IPS DF 19.7 (cell line): Measurements from ENCODE around the gene UNC5B.

Experiments used
- DNase-seq: peaks from one replicate; pipeline ENCODE4 v3.0.0-alpha.2; 2013; ENCODE audit warnings: low read depth, low spot score

UNC5B gene

DNA sequence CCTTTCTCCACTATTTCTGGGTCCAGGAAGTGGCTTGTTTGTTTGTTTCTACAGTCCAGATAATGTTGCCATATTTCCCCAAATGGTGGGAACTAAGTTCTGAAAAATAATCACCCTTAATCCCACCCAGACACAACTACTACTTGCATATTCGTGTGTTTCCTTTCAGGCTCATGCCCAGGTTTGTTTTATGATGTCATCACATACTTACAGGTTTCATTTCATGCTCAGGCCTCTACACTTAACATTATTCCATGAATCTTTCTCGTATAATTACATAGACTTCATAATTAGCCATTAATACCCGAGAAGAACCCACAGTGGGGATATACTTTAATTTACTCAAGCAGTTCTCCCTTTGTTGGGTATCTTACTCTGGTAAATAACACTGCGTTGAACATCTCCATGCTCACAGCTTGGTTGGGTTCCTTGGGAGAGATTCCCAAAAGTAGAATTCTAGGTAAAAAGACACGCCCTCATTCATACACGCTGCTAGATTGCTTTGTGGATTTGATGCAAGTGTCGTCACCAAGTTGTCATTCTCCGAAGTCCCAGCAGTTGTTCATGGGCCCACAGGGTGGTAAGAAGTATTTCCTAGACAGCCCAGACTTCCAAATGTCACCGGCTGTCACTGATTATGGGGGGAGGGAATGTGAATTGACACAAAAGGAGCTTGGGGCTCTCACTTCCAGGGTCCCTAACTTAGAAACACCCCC, 42.6 kb downstream of the UNC5B start:
- no peak for DNase-seq

DNA sequence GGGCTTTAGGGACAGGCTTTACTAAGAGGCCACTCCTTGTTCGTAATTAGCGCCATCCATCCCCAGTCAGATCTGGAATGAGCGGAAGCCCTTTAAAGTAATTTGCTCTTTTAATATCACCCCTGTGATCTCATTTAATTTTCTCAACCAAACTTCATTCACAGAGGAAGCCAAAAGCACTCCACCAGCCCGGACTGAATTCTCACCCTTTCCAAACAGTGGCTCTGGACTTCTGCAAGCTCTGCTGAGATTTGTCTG, 43.1 kb downstream of the UNC5B start:
- no peak for DNase-seq

DNA sequence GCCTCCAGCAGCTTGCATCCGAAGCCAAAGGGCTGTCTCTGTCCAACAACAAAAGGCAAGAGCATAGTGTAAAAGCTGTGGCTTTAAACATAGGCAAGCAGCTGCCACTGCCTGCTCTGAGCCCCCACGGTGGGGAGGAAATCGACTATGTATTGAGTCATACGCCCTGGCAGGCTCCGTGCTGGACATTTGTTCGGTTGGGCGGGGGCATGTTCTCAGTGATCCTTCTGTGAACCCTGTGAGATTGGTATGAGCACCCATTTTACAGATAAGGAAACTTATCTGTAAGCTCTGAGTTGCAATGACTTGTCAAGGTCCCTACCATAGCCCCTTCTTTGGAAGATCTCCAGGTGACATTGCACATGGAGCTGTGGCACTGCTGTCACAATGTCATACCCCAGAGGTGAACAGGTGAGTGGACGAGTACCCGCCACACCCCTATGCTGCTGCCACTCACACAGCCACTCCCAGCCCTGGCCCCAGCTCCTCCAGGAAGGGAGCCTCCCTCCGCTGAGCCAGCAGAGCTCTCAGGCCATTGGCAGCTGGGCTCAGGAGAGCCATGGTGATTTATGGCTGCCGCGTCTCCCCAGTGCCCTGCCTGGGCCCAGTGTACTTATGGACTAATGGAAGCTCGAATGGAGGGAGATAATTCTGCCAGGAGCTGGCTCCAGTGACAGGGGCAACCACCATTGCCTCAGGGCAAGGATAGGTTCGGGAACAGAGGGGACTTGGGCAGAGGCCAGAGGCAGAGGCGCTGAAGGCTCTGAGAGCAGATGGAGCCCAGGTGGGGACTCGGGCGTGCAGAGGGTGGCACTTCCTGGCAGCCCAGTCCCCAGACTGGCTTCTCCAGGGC, 43.7 kb downstream of the UNC5B start:
- no peak for DNase-seq

DNA sequence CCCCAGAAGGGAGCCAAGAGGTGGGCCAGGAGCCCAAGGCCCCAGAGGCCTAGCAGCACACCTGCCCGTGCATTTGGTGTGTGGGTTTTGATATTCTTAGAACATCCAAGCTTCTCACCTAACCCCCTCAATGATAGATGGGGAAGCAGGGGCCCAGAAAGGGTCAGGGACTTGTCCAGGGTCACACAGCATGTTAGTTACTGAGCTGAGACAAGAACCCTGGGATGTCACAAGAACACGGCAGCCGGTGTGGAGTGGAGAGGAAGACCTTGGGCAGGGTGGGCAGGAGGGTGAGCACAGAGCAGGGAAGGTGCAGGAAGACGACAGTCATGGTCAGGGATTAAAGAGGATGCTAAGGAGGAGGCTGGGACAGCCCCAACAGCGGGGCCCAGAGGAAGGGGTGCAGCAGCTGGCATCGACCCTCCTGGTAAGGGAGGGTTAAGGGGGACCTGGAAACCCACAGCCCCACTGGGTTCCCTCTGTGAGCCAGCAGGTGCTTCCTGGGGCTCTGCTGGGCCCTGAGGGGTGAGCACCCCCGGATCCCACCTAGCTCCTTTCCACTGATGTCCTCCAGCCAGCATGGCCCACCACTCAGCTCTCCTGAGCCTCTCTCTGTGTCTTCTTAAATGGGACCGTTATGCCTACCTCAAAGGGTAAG, 44.4 kb downstream of the UNC5B start:
- no peak for DNase-seq

DNA sequence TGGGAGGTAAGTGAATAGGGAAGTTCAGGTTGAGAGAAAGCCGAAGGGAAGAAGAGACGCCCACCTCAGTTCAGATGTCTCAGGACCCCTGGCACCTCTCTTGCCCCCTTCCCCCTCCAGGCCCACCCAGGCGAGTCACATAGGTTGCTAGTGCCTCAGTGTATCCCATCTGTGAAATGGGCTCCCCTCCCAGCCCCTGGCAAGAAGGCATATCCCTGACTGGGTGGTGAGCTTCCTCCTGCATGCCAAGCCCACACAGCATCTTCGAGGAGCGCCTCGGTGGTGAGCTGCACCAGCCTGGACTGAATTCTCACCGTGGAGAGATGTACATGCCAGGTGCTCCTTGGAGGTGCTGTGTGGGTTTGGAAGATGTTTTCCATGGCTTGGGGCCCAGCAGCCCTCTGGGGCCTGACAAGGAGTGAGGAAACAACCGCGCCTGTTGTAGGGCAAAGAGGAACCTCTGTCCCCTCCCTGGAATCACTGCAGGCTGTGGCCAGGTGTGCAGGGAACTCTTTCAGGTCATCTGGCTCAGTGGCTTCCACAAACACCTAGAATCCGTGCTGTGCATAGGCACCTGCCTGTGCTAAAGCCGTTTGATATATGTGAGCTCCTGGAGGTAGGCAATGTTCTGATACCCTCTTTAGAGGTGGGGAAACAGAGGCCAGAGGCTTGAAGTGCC, 45.1 kb downstream of the UNC5B start:
- no peak for DNase-seq

DNA sequence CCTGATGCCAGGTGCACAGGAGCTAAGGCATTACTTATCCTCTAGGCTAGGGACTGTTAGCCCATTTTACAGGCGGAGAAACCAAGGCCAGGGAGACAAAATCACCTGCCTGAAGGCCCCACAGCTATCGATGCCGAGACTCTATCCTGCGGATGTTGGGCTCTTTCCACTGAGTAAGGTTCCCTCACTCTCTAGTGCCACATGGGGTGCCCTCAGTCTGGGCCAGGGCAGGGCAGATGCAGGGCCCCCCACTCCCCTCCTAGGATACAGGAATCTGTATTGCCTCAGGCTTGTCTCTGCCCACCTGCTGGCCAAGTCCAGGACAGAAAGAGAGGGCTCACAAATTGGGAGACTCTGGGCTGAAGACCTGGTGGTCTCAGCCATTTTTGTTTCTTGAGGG, 45.7 kb downstream of the UNC5B start:
- DNase-seq = no peak

DNA sequence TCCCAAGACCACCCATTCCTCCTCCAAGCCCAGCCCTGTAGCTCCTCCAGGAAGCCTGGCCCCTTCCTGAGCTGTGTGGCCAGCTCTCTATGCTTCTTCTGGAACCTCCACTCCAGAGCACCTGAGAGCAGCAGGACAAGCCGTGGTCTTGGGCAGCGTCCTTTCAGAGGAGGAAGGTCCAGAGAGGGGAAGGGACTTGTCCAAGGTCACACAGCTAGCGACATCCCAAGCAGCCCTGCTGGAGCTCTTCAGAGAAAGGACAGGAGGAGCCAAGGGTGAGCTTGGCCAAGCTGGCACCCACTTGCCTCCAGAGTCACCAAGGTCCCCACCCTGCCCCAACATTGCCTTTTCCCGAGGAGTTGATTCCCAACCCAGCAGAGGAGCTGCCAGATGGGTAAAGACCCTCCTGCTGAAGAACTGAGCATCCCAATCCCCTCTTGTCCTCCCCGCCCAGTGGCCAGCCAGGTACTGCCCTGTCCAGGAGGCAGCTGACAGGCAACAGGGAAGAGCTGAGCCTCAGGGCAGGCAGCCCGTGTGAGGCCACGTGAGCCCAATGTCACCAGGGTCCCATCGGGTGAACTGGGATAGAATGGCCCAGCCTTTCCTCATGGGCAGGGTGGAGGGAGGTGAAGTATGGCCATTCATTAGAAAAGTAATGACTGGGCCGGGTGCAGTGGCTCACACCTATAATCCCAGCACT, 46.2 kb downstream of the UNC5B start:
- DNase-seq = no peak

DNA sequence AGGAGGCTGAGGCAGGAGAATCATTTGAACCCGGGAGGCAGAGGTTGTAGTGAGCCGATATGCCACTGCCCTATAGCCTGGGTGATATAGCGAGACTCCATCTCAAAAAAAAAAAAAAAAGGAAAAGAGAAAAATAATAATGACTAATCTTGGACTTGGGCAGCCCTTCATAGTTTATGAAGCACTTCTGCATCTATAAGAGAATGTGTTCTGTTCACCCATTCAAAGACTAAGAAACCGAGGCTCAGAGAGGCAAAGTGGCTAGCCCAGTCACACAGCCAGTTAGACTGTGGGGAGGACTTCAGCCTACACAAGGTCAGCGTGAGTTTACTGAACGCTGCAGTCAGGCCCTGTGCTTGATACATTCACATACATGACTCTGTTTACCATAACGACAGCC, 46.9 kb downstream of the UNC5B start:
- no peak for DNase-seq

DNA sequence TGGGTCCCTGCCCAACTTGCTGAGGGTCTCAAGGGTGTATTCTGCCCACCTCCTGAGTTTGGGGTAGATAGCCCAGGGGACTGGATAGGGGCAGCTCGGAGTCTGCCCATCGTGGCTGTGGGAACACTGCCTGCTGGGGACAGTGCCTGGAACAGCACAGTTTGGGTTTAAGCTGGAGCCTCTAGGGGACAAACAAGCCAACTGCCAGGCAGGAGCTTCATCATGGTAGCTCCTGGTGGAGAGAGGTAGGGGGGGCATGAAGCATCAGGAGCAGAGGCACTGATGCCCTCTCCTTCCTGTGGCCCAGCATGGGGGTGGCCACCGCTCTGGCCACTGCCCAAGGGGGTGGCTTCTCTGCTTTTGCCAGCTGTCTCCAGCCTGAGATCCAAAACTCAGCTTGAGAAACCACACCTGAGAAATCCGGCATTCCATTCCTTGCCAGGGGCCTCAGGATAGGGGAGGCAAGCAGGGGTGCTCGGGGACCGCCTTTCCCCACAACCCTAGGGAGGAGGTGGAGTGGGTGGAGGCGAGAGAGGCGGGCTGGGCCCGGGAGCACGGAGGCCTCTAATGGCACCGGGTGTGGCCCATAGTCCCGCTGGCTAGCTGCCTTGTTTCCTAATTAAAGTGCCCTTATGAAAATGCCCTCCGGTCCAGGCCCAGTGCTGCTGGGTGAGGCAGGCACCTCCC, 47.6 kb downstream of the UNC5B start:
- no peak for DNase-seq

DNA sequence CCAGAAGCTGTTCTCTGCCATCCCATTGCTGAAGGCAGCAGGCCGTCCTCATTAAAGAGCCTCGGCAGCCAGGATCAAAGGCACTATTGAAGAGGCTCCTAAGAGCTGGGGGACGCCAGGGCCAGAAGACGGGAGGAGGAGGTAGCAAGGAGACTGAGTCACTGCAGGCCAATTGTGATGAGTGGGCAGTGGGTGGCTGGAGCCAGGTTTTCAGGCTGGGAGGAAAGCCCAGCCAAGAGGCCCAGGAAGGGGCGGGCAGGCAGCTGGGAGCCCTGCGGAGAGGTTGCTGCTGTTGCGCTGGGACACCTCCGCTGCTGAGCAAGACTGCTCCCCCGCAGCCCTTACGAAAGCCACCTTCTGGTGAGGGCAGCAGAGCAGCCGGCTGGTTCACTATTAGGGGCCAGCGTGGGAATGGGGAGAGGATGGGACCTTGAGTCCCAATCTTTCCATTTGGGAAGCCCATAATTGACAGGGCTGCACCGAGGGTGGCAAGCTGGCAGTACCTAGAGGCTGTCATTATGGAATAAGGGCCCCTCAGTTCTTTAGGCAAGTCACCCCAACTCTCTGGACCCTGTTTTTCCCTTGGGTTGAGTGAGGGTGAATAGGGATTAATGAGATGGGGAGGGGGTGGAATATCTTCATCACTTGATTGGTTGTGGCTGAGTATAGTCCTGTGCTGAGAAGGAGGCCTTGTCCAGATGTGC, 48.4 kb downstream of the UNC5B start:
- DNase-seq = no peak

DNA sequence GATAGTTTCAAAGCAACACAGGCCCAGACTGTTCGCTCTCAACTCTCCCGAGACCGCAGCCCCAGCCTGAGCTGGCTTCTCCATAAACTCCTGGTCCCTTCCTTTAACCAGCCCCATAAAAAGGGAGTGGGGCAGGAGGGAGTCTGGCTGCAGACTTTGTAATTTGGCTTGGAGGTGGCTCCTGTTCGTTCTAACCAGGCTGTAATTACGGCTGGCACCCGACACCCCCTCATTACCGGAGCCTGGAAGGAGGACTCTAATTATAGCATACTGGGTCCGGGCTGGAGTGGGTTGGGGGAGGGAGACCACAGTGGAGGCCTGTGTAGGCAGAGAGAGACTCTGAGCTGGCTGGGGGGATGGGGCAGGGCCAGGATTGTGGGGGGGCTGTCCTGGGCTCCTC, 49.7 kb downstream of the UNC5B start:
- no peak for DNase-seq

DNA sequence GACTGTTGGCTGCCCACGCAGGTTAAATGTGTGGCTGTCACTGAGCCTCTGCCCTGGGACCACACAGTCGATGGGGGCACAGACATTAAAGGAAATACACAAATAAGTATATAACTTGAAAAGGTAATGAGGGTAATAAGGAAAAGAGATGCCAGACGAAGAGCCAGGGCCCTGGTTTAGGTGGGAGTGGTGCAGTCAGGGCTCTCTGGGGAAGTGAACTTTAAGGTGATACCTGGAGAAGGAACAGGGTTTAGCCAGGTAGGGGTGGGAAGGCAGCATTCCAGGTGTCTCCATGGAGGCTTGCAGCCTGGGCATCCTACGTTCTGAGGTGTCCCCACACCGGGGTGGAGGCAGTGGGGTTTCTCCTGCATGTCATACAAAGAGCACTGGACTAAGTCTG, 50.4 kb downstream of the UNC5B start:
- no peak for DNase-seq

DNA sequence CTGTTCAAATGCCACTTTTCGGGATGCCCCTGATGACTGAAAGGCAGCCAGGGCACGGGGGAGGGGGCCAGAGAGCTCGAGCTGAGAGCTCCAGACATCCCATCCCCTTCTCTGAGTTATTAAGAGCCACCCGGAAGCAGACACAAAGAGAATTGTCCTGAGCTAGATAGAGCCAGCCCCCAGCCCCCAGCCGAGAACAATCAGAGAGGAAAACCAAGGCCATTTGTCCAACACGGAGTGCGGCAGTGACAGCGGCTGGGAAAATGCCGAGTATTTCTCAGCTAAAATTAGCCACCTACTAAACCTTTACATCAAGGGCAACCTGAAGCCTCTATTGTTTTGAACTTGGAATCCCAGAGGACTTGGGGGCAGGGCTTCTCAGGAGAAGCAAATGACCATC, 51.0 kb downstream of the UNC5B start:
- DNase-seq = no peak

DNA sequence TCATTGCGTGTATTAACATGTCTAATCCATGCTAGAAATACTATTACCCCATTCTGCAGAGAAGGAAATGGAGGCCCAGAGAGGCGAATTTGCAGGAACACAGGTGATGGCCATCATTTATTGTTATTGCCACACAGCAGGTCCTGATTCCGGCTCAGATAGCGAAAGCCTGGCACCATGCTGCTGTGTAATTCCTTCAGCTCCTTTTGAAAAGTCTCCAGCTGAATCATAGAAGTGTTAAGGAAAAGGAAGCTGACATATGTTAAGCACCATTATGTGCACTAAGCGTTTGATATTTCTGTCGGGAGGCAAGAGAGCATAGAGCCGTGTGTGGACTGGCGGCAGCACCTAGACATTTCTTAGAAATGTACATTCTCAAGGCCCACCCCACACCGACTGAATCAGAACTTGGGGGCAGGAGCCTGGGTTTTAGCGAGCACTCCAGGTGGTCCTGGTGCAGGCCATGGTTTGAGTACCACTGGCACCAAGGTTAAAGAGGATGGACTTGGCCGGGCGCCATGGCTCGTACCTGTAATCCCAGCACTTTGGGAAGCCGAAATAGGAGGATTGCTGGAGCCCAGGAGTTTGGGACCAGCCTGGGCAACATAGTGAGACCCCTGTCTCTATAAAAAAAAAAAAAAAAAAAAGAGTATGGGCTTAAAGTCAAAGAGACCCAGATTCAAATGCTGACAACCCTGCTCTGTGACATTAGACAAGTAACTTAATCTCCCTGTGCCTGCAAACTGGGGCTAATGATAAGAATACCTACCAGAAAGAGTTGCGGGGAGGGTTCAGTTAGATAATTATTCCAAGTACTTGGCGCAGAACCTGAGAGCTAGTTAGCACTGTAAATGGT, 52.2 kb downstream of the UNC5B start:
- DNase-seq = no peak

DNA sequence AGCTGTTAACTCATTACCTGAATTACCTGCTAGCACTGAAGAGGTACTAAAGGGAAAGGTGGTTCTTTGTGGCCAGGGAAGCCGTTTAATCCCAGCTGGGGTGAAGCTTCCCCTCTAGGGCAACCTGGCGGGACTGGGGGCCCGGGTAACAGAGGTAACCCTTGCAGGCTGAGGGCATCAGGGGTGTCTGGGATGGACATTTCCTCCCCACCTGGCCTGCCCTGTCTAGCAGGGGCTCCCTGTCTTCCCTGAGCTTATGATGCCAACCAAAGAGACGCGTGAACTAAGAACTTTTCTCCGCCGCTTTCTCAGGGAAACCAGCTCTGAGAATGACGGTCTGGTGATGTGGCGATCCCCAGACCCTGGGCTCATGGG, 52.8 kb downstream of the UNC5B start:
- DNase-seq = no peak

DNA sequence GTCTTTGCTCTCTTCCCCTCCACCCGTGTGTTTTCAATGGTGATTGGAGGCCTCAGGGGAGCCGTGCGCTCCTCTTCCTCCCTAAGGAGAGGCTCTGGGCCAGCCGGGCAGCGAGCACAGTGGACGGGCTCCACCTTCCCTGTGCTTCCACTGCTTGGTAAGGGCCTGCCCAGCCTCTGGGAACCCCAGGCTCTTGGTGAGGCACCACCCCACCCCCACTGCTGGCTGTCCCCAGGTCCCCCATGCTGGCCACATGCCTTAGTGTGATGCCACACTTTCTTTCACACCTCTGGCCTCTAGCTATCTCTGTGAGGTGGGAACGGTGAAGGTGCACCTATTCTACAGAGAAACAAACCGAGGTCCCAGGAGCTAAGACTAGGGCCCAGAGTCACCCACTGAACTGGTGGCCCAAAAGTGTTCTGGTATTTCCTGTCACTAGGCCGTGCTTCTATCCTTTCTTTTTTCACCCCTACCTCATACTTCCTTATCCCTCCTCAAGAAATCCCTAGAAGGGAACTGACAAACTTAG, 53.3 kb downstream of the UNC5B start:
- DNase-seq = no peak

DNA sequence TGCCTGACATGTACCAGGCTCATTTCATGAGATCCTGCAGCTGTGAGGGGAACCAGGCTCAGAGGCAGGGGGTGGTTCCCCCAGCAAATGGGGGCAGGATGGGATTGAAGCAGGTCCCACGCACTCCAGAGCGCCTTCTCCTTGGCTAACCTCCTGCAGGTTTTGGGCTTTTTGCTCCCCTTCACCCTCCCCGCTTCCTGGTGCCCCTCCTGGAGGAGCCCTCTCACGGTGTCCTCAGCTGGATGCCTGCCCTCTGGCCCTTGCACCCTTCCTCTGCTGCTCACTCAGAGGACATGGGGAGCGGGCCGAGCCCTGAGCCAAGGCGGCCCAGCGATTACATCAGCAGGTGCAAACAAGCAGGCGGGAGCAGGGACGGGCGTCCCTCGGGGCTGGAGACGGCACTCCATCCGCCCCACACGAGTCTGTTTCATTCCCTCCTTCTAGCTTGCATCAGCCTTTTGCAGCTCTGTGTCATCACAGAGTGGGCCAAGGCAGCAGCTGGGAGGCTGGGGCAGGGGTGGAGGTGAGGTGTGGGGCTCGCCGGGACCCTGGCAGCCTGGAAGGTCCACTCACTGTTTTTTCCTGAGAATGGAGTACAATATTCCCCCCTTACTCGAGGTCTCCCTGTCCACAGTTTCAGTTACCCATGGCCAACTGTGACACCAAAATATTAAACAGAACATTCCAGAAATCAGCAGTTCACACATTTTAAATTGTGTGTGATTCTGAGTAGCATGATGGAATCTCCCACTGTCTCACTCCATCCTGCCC, 54.0 kb downstream of the UNC5B start:
- no peak for DNase-seq

DNA sequence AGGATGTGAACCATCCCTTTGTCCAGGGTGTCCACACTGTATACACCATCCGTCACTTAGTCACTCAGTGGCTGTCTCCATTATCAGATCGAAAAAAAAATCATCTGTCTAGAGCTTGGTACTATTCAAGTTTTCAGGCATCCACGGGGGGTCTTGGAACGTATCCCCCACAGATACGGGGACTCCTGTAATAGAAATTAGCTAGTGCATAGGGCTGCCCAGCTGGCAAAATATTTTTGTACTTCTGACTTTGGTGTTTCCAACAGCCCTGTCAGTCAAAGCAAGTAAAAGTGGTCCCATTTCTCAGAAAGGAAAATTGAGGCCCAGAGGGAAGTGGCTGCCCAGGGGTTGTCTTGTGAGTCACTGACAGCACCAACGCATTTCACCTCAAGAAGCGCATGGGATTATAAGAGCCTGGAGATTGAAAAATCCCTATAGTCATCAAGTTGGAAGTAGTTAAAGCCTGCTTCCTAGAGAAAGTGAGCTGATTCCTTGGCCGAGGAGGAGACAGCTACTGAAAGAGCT, 54.6 kb downstream of the UNC5B start:
- DNase-seq = no peak
